ENCODE data around the gene ADD2. TPM values are rescaled to one million over a fixed set of nuclear protein-coding genes. Genes with fewer than 3 reads are reported as not detected.

The ADD2 gene
- total RNA-seq, 2 donors from 2014 or later: 14.8 to 53.0 TPM

GRCh38 chr2:70668432-70668831, 99.6 kb downstream of the ADD2 start:
- Histone ChIP-seq H3K9me3 (ENCODE audit: control insufficient read depth, low read length) (no peaks in the 10 kb centered on the region), H3K27ac (ENCODE audit: low read depth, low read length) (no peak overlapping the region), H3K4me1 (ENCODE audit: control insufficient read depth, insufficient read depth, low read length) (no peaks in the 10 kb centered on the region), H3K9ac (ENCODE audit: extremely low read depth, low read length, poor library complexity, severe bottlenecking) (no peak overlapping the region), H3K36me3 (ENCODE audit: control insufficient read depth, insufficient read depth, low read length) (no peaks in the 10 kb centered on the region), H3K27me3 (ENCODE audit: control insufficient read depth, insufficient read depth, low read length, poor library complexity, severe bottlenecking) (no peaks in the 10 kb centered on the region), H3K4me3 (ENCODE audit: low read length) (no peak overlapping the region)
- Mint-ChIP-seq H3K36me3 (ENCODE audit: low read depth) (peaks cover 13% of the 10 kb centered on the region), H3K4me1 (no peaks in the 10 kb centered on the region), H3K27me3 (ENCODE audit: insufficient read depth) (no peaks in the 10 kb centered on the region), H3K4me3 (no peak overlapping the region), H3K9me3 (no peaks in the 10 kb centered on the region), H3K27ac (no peak overlapping the region)
- WGBS, 2 experiments (ENCODE audit: insufficient coverage in 1 of 2, insufficient read length in 1 of 2): 83 to 88% methylated on average over 3 of the region's 3 CpGs
- peak; percentile 12 for DNase-seq
- no peak for TF ChIP-seq CTCF (conservative IDR thresholded peaks at IDR 0.05)

GRCh38 chr2:70664525-70664924, 103.5 kb downstream of the ADD2 start:
- H3K4me3 ChIP-seq (ENCODE audit: low read length): no peak overlapping the region
- H3K9me3 ChIP-seq (ENCODE audit: control insufficient read depth, low read length): no peaks in the 10 kb centered on the region
- no peaks in the 10 kb centered on the region for H3K9me3 Mint-ChIP-seq
- H3K4me1 ChIP-seq (ENCODE audit: control insufficient read depth, insufficient read depth, low read length): no peaks in the 10 kb centered on the region
- H3K36me3 ChIP-seq (ENCODE audit: control insufficient read depth, insufficient read depth, low read length): no peaks in the 10 kb centered on the region
- H3K27me3 ChIP-seq (ENCODE audit: control insufficient read depth, insufficient read depth, low read length, poor library complexity, severe bottlenecking): no peaks in the 10 kb centered on the region
- DNase-seq: peak; percentile 27
- 92 to 94% methylated on average over 6 to 7 of the region's 7 CpGs for WGBS, 2 experiments (ENCODE audit: insufficient coverage in 1 of 2, insufficient read length in 1 of 2)
- peaks cover 14% of the 10 kb centered on the region for H3K36me3 Mint-ChIP-seq (ENCODE audit: low read depth)
- H3K9ac ChIP-seq (ENCODE audit: extremely low read depth, low read length, poor library complexity, severe bottlenecking): no peak overlapping the region
- H3K4me1 Mint-ChIP-seq: no peaks in the 10 kb centered on the region
- H3K27ac Mint-ChIP-seq: no peak overlapping the region
- H3K4me3 Mint-ChIP-seq: no peak overlapping the region
- no peaks in the 10 kb centered on the region for H3K27me3 Mint-ChIP-seq (ENCODE audit: insufficient read depth)
- no peak overlapping the region for H3K27ac ChIP-seq (ENCODE audit: low read depth, low read length)
- no peak for TF ChIP-seq CTCF (conservative IDR thresholded peaks at IDR 0.05)

- Mint-ChIP-seq H3K4me3 (no peak overlapping the region), H3K9me3 (no peaks in the 10 kb centered on the region), H3K36me3 (ENCODE audit: low read depth) (peaks cover 14% of the 10 kb centered on the region), H3K4me1 (no peaks in the 10 kb centered on the region), H3K27ac (no peak overlapping the region), H3K27me3 (ENCODE audit: insufficient read depth) (no peaks in the 10 kb centered on the region)
- no peak for TF ChIP-seq CTCF (conservative IDR thresholded peaks at IDR 0.05)
- H3K9me3 ChIP-seq (ENCODE audit: control insufficient read depth, low read length): no peaks in the 10 kb centered on the region
- no peaks in the 10 kb centered on the region for H3K36me3 ChIP-seq (ENCODE audit: control insufficient read depth, insufficient read depth, low read length)
- WGBS, 2 experiments (ENCODE audit: insufficient coverage in 1 of 2, insufficient read length in 1 of 2): 91 to 96% methylated on average over 7 to 10 of the region's 10 CpGs
- H3K27ac ChIP-seq (ENCODE audit: low read depth, low read length): no peak overlapping the region
- no peak overlapping the region for H3K4me3 ChIP-seq (ENCODE audit: low read length)
- no peaks in the 10 kb centered on the region for H3K27me3 ChIP-seq (ENCODE audit: control insufficient read depth, insufficient read depth, low read length, poor library complexity, severe bottlenecking)
- DNase-seq: peak; percentile 30
- no peak overlapping the region for H3K9ac ChIP-seq (ENCODE audit: extremely low read depth, low read length, poor library complexity, severe bottlenecking)
- H3K4me1 ChIP-seq (ENCODE audit: control insufficient read depth, insufficient read depth, low read length): no peaks in the 10 kb centered on the region
These were observed 104.6 kb downstream of the ADD2 start for GRCh38 chr2:70663411-70663810.
